ENCODE data around the gene PAOX.

DNA sequence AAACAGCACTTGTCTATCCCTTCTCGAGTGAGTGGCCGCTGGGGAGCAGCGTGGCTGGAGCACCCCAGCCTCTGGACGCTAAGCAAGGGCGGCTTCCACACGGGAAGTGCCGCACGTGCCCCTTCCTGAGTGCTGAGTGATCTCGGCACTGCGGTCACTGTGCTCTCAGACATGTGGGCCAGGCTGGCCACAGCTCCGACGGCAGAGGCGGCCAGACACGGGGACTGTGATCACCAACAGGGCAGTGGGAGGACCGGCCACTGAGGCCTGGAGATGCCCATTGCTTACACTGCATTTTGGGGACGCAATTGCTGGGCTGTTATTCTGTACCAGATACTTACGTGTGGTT, 13.0 kb upstream of the PAOX start:
- no peak for TF ChIP-seq FOXJ3 (CRISPR knock-in tag; IDR thresholded peaks at IDR 0.05)
- TF ChIP-seq, protein P1, sequence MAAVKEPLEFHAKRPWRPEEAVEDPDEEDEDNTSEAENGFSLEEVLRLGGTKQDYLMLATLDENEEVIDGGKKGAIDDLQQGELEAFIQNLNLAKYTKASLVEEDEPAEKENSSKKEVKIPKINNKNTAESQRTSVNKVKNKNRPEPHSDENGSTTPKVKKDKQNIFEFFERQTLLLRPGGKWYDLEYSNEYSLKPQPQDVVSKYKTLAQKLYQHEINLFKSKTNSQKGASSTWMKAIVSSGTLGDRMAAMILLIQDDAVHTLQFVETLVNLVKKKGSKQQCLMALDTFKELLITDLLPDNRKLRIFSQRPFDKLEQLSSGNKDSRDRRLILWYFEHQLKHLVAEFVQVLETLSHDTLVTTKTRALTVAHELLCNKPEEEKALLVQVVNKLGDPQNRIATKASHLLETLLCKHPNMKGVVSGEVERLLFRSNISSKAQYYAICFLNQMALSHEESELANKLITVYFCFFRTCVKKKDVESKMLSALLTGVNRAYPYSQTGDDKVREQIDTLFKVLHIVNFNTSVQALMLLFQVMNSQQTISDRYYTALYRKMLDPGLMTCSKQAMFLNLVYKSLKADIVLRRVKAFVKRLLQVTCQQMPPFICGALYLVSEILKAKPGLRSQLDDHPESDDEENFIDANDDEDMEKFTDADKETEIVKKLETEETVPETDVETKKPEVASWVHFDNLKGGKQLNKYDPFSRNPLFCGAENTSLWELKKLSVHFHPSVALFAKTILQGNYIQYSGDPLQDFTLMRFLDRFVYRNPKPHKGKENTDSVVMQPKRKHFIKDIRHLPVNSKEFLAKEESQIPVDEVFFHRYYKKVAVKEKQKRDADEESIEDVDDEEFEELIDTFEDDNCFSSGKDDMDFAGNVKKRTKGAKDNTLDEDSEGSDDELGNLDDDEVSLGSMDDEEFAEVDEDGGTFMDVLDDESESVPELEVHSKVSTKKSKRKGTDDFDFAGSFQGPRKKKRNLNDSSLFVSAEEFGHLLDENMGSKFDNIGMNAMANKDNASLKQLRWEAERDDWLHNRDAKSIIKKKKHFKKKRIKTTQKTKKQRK (IDR thresholded peaks at IDR 0.05; ENCODE audit: borderline replicate concordance, low read depth, low read length), result no peak
- no peak for TF ChIP-seq STAT5A (IDR thresholded peaks at IDR 0.05; ENCODE audit: borderline replicate concordance, low read length)
- TF ChIP-seq POLR2A (conservative IDR thresholded peaks at IDR 0.05), result no peak
- TF ChIP-seq ZNF431 (CRISPR knock-in tag; IDR thresholded peaks at IDR 0.05), result no peak
- TF ChIP-seq SMAD1 (IDR thresholded peaks at IDR 0.05; ENCODE audit: low read depth, low read length, partially characterized antibody), result no peak

Measured in K562 (cell line).